Left kidney (tissue), 8 donors: ENCODE measurements around the gene GRK4. TPM values are rescaled to one million over a fixed set of nuclear protein-coding genes. Genes with fewer than 3 reads are reported as not detected.
A peak's percentile ranks its signal among the peaks of the same experiment; 100 is the strongest.
"Not testable (repeated sequence)": the region's sequence is repeated elsewhere in the genome, so short reads cannot be mapped to it uniquely, and the experiment has no call there.

ENCODE experiments used
- DNase-seq: peaks from one replicate; pipeline ENCODE4 v3.0.0-alpha.2; 2013
- long read RNA-seq, 8 donors: transcript quantifications; one replicate each; lab custom pipeline, GENCODE V29; 2026
- polyA plus RNA-seq: library from polyadenylated mRNA; unstranded; fragments of 120-200 nt; gene quantifications from one replicate; pipeline ENCODE4 v1.2.1, GENCODE V29; 2013; ENCODE audit not compliant: insufficient read length

GRK4 gene
- 14.0 TPM for polyA plus RNA-seq
- long read RNA-seq, donor 1 = 0 reads
- long read RNA-seq, donor 2, partial matches to known transcripts = 0 of 1 reads
- long read RNA-seq, donor 2, other reads (novel, unspliced or antisense) = 0 of 1 reads
- long read RNA-seq, donor 3, partial matches to known transcripts = 0 of 3 reads
- long read RNA-seq, donor 3, other reads (novel, unspliced or antisense) = 0 of 3 reads
- long read RNA-seq, donor 4 = 0 reads
- long read RNA-seq, donor 5, partial matches to known transcripts = 0 of 3 reads
- long read RNA-seq, donor 5, other reads (novel, unspliced or antisense) = 0 of 3 reads
- long read RNA-seq, donor 6, partial matches to known transcripts = 0 of 2 reads
- long read RNA-seq, donor 6, other reads (novel, unspliced or antisense) = 0 of 2 reads
- long read RNA-seq, donor 7, partial matches to known transcripts = 0 of 1 reads
- long read RNA-seq, donor 7, other reads (novel, unspliced or antisense) = 0 of 1 reads
- long read RNA-seq, donor 8, partial matches to known transcripts = 0 of 1 reads
- long read RNA-seq, donor 8, other reads (novel, unspliced or antisense) = 0 of 1 reads

DNA sequence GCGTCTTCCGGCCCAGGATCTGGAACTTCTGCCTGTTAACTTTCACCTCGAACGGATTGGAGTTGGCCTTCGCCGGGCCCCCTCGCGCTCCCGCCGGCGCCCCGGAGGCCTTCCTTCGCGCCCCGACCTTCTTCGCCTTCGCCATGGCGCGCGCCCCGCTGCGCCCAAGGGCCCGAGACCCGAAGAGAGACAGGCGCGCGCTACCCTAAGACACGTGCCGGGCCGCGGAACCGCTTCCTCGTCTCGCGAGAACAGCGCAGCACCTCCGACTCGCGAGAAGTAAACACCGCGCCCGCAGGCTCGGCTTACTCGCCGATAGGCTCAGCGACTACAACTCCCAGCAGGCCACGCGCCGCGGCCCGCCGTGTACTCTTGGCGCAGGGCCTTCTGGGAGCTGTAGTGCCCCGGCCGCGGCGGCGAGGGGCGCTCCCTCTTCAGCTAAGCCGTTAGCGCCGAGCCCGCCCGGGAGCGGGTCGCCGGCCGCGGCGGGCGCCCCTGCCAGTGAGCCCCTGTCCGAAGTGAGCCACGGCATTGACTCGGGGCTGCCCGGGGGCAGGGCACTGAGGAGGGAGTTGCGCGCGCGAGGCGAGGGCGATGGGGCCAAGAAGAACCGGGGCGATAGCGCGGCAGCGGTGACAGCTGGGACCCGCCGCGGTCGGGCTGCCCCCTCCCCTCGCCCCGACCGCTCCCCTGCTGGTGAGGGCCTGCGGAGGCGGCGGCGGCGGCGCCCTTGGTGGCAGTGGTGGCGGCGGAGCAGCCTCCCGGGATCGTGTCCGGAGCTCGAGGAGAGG, at the start of gene GRK4, which contains the start of gene NOP14:
TSS of gene GRK4 (plus strand) at position 397 of the 791 bp plus-strand sequence. CDS start 500 bp downstream, outside the sequence.
TSS of gene NOP14 (minus strand) at position 232 of the 791 bp plus-strand sequence. CDS start at position 145, 87 bp downstream.
- DNase-seq = peak; percentile 97

DNA sequence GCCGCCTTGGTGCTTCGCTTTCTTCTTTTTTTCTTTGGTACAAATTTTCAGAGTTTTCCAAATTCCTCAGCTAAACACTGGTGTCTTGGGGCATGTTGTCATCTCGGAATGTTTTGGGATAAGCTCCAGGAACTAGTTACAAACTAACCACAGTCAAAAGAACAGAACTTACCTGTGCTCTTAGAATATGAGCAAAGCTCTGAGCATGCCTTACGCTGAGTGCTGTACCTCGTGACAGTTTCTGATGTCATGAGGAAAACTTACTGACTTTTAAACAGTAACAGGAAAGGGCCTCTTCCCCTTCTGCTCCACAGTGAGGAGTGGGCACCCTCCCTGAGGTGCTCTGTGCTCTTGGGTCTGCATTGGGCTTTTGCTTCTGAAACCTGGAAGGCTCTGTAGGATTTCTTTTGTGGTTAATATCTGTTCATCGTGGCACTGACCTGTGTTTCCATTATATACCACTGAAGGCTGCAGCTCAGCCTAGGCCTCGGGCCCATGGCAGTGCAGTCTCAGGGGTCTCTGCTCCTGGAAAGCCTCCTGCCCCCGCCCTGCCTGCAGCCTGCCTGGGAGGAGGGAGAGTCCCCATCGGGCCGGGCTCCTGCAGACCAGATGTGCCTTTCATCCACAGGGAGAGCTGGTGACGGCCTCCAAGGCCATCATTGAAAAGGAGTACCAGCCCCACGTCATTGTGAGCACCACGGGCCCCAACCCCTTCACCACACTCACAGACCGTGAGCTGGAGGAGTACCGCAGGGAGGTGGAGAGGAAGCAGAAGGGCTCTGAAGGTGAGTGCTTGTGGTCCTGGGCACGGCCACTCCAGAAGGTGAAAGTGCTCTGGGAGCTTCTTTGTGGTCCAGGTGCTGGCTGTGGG, 48.9 kb upstream of the GRK4 start:
- no peak for DNase-seq

DNA sequence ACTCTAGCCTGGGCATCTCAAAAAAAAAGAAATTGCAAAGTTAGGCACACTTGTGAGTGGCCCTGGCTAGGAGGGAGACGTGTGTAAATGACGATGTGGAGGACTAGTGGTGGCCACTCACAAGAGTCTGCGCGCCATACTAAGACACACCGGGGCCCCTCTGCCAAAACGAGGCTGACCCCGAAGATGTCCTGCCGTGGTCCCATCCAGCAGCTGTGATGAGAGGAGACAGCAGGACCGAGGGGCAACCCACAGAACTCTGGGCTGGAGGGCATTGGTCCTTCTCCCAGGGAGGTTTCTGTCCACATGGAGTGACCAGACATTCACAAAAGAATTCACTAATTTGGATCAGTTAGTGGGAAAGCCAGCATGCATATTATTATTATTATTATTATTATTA, 47.6 kb upstream of the GRK4 start:
- no peak for DNase-seq

DNA sequence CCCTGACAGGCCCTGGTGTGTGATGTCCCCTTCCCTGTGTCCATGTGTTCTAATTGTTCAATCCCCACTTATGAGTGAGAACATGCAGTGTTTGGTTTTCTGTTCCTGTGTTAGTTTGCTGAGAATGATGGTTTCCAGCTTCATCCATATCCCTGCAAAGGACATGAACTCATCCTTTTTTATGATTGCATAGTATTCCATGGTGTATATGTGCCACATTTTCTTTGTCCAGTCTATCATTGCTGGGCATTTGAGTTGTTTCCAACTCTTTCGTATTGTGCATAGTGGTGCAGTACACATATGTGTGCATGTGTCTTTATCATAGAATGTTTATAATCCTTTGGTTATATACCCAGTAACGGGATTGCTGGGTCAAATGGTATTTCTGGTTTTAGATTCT, 46.7 kb upstream of the GRK4 start:
- not testable (repeated sequence) for DNase-seq

DNA sequence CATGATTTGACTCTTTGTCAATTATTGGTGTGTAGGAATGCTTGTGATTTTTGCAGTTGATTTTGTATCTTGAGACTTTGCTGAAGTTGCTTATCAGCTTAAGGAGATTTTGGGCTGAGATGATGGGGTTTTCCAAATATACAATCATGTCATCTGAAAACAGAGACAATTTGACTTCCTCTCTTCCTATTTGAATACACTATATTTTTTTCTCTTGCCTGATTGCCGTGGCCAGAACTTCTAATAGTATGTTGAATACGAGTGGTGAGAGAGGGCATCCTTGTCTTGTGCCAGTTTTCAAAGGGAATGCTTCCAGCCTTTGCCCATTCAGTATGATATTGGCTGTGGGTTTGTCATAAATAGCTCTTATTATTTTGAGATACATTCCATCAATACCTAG, 45.1 kb upstream of the GRK4 start:
- DNase-seq = not testable (repeated sequence)

DNA sequence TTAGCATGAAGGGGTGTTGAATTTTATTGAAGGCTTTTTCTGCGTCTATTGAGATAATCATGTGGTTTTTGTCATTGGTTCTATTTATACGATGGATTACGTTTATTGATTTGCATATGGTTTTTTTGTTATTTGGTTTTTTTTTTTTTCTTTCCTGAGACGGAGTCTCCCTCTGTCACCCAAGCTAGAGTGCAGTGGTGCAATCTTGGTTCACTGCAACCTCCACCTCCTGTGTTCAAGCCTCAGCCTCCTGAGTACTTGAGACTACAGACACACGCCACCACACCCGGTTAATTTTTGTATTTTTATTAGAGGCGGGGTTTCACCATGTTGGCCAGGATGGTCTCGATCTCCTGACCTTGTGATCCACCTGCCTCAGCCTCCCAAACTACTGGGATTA, 44.7 kb upstream of the GRK4 start:
- not testable (repeated sequence) for DNase-seq

DNA sequence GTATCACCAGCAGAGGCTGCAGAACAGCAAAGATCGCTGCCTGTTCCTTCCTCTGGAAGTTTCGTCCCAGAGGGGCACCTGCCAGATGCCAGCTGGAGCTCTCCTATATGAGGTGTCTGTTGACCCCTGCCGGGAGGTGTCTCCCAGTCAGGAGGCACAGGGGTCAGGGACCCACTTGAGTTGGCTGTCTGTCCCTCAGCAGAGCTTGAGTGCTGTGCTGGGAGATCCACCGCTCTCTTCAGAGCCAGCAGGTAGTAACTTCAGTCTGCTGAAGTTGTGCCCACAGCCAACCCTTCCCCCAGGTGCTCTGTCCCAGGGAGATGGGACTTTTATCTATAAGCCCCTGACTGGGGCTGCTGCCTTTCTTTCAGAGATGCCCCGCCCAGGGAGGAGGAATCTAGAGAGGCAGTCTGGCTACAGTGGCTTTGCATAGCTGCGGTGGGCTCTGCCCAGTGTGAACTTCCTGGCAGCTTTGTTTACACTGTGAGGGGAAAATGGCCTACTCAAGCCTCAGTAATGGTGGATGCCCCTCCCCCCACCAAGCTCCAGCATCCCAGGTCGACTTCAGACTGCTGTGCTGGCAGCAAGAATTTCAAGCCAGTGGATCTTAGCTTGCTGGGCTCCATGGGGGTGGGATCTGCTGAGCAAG, 40.8 kb upstream of the GRK4 start:
- not testable (repeated sequence) for DNase-seq

DNA sequence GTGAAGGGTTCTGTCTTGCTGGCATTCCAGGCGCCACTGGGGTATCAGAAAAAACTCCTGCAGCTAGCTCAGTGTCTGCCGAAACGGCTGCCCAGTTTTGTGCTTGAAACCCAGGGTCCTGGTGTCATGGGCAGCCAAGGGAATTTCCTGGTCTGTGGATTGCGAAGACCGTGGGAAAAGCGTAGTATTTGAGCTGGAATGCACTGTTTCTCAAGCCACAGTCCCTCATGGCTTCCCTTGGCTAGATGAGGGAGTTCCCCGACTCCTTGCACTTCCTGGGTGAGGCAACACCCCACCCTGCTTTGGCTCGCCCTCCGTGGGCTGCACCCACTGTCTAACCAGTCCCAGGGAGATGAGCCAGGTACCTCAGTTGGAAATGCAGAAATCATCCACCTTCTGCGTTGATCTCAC, 40.2 kb upstream of the GRK4 start:
- DNase-seq = no peak

DNA sequence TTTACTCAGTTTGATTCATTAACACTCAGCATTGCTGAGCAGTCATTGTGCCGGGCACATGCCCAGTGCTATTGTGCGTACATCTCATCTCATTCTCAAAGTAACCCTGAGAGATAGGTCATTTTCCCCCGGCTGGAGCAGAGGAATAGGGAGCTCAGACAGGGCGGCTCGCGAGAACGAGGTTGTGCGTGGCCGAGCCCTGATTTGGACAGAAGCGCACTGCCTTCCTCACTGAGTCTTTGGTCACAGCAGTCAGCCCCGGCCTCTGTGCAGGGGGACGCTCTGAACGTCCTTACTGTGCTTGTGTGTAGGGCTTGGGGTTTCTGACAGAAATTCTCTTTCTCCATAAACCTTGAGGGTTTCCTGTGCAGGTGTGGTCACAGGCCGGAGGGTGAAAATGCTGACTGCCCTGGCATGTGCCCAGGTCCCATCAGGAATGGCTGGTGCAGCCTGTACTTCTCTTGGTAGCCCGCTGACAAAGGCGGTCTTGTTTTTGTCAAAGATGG, 39.6 kb upstream of the GRK4 start:
- no peak for DNase-seq

DNA sequence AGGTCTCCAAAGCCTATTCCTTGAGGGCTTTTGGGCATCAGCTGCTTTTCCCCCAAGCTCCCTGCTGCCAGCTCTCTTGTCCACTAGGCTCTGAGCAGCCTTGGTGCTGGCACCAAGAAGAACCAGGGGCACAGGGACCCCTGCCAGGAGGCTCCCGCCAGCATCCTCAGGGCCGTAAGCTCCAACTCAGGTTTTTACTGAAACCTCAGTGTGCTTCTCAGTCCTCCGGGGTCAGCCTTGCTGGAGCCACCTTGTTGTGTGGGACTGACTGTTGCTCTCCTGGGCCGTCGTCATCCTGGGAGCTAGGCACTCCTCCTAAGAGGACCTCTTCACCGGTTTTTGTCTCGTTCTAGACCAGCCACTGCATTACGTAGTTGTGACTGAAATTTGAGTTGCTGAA, 39.1 kb upstream of the GRK4 start:
- no peak for DNase-seq

DNA sequence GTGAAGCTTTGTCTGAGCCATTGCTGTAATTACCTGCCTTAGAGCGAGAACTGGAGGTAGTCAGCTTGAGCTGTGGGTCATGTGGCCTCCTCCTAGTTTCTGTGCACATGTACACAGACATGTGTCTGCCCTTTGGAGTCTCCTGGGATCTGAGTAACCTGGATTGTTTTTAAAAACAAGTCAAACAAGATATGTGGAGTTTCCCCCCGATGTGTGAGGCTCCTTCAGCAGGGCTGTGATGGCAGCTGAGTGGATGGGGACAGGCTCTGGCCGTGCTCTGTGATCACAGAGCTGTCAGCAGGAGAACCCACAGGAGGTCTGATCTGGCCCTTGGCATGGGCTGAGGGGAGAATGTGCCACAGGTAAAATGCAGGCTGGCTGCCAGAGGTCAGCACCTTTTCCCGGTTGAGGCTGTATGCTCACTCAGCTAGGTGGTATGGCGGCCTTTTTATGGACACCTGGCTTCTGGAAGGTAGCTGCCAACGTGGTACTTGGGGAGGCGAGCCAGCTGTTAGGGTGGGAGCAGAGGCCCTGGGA, 38.5 kb upstream of the GRK4 start:
- no peak for DNase-seq

DNA sequence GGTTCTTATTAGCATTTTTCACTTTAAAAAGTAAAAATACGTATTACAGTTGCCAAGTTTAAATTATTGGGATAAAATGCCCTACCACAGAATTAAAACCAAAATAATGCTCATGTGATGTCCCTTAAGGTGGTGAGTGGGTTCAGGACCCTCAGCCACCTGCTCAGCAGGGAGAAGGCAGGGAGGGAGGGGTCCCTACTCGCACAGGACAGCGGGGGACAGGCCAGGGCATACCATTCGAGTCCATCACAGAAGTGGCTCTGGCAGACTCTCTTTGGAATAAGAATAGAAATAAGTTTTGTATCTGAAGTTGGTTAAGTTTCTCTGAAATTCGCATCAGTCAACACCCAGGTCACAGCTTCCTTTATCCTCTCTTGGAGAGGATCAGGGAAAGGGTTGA, 37.9 kb upstream of the GRK4 start:
- no peak for DNase-seq

DNA sequence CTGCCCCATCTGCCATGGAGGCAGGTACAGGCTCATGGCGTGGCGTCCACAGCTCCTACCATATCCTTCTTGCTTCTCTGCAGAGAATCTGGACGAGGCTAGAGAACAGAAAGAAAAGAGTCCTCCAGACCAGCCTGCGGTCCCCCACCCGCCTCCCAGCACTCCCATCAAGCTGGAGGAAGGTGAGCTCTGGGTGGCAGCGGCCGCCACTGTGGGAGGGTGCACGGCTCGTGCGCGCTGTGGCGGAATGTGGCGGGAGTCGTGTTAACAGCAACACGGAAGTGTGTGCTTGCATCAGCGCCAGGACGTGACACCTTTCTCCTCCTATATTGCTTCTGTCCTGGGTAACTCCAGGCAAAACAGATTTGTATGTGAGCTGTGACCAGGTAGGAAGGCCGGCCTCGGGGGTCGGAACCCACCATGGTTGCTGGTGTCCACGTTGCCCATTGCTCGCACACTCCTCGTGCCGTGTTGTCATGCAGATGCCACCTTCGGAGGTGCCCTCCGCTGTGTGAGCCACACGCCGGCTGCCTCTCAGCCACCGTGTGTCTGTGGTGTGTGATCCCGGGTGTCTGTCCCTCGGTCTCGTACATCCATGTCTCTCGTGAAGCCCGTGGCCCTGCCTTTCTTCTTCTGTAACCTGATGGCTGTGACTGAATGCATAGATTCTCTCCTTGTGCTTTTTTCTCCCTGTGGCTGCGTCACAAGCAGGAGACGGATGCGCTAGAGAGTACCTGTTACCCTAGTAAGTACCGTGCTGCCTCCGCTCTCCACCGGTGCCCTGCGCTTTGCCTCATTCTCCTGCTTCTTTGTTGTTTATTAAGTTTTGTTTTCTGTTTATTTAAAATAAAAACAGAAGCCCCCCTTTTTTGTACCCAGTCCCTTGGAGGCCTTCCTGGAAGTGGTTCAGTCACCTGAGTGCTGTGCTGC, 37.2 kb upstream of the GRK4 start:
- DNase-seq = no peak

DNA sequence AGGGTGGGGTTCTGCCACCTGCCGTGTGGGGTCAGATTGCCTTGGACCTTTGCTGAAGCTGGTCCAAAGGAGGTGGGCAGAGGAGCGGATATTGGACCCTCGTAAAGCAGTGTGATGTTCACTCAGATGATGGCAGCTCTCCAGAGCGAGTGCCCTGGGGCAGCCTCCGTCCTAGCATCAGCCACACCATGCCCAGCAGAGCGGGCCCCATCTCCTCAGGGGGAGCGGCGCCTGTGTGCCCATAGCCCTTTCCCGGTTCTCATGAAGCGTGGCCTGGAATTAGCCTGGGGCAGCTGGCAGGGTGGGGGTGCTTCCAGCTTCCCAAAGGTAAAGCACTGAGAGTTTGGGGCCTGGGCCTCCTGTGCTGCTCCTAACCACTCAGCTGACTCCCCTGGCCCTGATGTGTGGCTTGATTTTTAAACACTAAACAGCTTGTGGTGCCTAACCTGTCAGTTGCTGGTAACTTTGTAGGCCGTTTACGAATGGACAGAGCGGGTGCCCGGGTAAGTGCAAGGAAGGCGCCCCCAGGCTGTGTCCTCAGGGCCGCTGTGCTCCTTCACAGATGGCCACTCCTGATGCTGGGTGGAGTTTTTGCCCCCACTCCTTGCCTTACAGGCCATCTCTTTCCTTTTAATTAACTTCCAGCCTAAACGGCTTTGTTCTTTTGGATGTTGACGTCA, 36.2 kb upstream of the GRK4 start:
- no peak for DNase-seq

DNA sequence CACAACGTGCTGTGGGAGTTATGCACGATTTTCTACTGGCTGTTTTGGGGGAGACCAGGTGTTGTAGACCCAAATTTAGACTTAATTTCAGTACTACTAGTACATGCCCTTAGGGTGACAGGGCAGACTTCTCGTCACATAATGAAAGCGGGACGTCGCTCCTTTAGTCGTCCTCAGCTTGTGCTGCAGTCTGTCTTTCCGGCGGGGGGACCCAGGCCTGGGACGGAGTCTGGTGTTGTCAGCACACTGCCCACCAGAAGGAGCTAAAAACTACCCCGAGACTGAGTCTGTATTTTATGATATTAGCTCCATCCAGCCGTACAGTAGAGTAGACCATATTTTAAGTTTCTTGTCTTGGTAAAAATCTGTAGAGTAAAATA, 35.7 kb upstream of the GRK4 start:
- no peak for DNase-seq

DNA sequence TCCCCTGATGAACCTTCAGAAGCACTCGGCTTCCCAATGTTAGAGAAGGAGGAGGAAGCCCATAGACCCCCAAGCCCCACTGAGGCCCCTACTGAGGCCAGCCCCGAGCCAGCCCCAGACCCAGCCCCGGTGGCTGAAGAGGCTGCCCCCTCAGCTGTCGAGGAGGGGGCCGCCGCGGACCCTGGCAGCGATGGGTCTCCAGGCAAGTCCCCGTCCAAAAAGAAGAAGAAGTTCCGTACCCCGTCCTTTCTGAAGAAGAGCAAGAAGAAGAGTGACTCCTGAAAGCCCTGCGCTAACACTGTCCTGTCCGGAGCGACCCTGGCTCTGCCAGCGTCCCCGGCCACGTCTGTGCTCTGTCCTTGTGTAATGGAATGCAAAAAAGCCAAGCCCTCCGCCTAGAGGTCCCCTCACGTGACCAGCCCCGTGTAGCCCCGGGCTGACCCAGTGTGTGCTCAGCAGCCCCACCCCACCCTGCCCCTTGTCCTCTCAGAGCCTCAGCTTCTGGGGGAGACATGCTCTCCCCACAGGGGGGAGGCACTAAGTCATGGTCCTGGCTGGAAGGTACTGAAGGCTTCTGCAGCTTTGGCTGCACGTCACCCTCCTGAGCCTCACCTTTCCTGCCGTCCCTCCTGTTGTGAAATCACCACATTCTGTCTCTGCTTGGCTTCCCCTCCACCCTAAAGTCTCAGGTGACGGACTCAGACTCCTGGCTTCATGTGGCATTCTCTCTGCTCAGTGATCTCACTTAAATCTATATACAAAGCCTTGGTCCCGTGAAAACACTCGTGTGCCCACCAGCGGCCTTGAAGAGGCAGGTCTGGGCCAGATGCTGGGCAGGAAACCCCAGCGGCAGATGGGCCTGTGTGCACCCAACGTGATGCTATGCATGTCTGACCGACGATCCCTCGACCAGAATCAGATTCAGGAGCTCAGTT, 34.9 kb upstream of the GRK4 start:
- no peak for DNase-seq

DNA sequence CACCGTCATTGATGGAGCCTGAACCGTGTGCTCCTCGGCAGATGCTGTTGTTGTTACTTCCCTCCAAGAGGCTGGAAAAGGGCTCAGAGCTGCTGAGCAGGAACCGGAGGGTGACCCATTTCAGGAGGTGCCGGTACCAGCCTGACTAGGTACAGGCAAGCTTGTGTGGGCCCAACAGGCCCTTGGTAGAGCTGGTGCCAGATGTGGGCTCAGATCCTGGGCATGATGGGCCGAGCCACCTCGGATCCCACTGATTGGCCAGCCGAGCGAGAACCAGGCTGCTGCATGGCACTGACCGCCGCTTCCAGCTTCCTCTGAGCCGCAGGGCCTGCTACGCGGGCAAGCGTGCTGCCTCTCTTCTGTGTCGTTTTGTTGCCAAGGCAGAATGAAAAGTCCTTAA, 33.9 kb upstream of the GRK4 start:
- DNase-seq = no peak
